H1 (cell line): ENCODE measurements around the gene RTCB. TPM values are rescaled to one million over a fixed set of nuclear protein-coding genes. Genes with fewer than 3 reads are reported as not detected.

Experiments
- BACH1 ChIP-seq: IDR thresholded peaks from 2 replicates; pipeline ENCODE4 v1.6.1; 2012; ENCODE audit warnings: low read length, improper control_type of control experiment
- BCL11A ChIP-seq, 2 experiments: IDR thresholded peaks; one replicate each; pipeline ENCODE4 v1.6.1; 2011; ENCODE audit warnings: low read depth in 2 of 2, low read length in 2 of 2, mild to moderate bottlenecking in 2 of 2
- EGR1 ChIP-seq: IDR thresholded peaks from 2 replicates; pipeline ENCODE4 v1.6.1; 2011; ENCODE audit warnings: low read depth, low read length, borderline replicate concordance
- FOSL1 ChIP-seq: IDR thresholded peaks from 2 replicates; pipeline ENCODE4 v1.6.1; 2011; ENCODE audit warnings: mild to moderate bottlenecking, low read depth, low read length, moderate library complexity; ENCODE audit not compliant: insufficient read depth
- HDAC2 ChIP-seq, 2 experiments: fragments of 300-600 bp in 1 of 2; sonication (generic) in 1 of 2; IDR thresholded peaks; 2 replicates each; pipeline ENCODE4 v1.6.1; 2011 to 2012; ENCODE audit warnings: low read depth in 2 of 2, low read length in 2 of 2, mild to moderate bottlenecking in 2 of 2, moderate library complexity in 2 of 2, borderline replicate concordance in 1 of 2, inconsistent platforms in 1 of 2
- NRF1 ChIP-seq: IDR thresholded peaks from 2 replicates; pipeline ENCODE4 v1.6.1; 2011; ENCODE audit warnings: mild to moderate bottlenecking, low read depth, low read length, improper control_type of control experiment
- POLR2AphosphoS5 ChIP-seq: IDR thresholded peaks from 2 replicates; pipeline ENCODE4 v1.6.1; 2011; ENCODE audit warnings: low read depth, low read length
- RAD21 ChIP-seq, 2 experiments: IDR thresholded peaks in 1 of 2; conservative IDR thresholded peaks in 1 of 2; 2 replicates each; pipeline ENCODE4 v1.6.1; 2011; ENCODE audit warnings: low read depth in 2 of 2, low read length in 2 of 2, improper control_type of control experiment in 1 of 2, inconsistent platforms in 1 of 2, mild to moderate bottlenecking in 1 of 2, moderate library complexity in 1 of 2
- RFX5 ChIP-seq: IDR thresholded peaks from 2 replicates; pipeline ENCODE4 v1.6.1; 2011; ENCODE audit warnings: low read depth, low read length, improper control_type of control experiment, borderline replicate concordance
- RNF2 ChIP-seq: fragments of 200-900, 300-1000 bp; sonication (generic); IDR thresholded peaks from 2 replicates; pipeline ENCODE4 v1.7.1; 2016; ENCODE audit warnings: borderline replicate concordance, low read depth, mild to moderate bottlenecking, antibody characterized with exemption, low read length; ENCODE audit not compliant: poor library complexity, severe bottlenecking; ENCODE audit errors: missing control alignments
- RXRA ChIP-seq: IDR thresholded peaks from 2 replicates; pipeline ENCODE4 v1.6.1; 2011; ENCODE audit warnings: low read depth, mild to moderate bottlenecking, low read length, moderate library complexity; ENCODE audit not compliant: insufficient read depth
- TBP ChIP-seq: IDR thresholded peaks from 2 replicates; pipeline ENCODE4 v1.6.1; 2011; ENCODE audit warnings: low read depth, low read length, improper control_type of control experiment
- TCF12 ChIP-seq: IDR thresholded peaks from 2 replicates; pipeline ENCODE4 v1.6.1; 2011; ENCODE audit warnings: low read depth, mild to moderate bottlenecking, low read length
- YY1 ChIP-seq: IDR thresholded peaks from 2 replicates; pipeline ENCODE4 v1.6.1; 2011; ENCODE audit warnings: low read depth, mild to moderate bottlenecking, low read length
- polyA plus RNA-seq, 7 experiments: library from polyadenylated mRNA; depleted of rRNA in 3 of 7; stranded (reverse) in 5 of 7; unstranded in 2 of 7; fragments of >200 nt in 5 of 7; fragments of 200-250 nt in 2 of 7; gene quantifications; 1 replicate in 5 of 7; 2 replicates in 1 of 7; 4 replicates in 1 of 7; pipeline versions ENCODE4 v1.2.1 to v1.2.3, GENCODE V29; 2011 to 2013; ENCODE audit warnings: missing spikeins in 2 of 7, mixed read lengths in 2 of 7
- total RNA-seq: library from RNA; stranded (reverse); fragmentation: NEBNext Ultra II Directional; extraction: Animal tissue kit (Norgen Biotek cat#: 25700); gene quantifications from 2 replicates; pipeline ENCODE4 v1.2.1, GENCODE V29; 2021

RTCB gene
- total and polyA plus RNA-seq, 2 of the 8 experiments (the other 6 are each of a cell fraction or from before 2014, with no cell fraction given), result 104 to 114 TPM

GRCh38 chr22:32339190-32340012 is 72.6 kb downstream of the RTCB start (continued):
- TF ChIP-seq POLR2AphosphoS5 (no peak), RXRA (no peak), RFX5 (no peak), RAD21 (IDR thresholded peaks at IDR 0.05 in 1 of 2, conservative IDR thresholded peaks at IDR 0.05 in 1 of 2; ENCODE audit: low read depth in 2 of 2, low read length in 2 of 2) (peak in 1 of 2 experiments; percentile 31; a peak in 2 of 4 replicates), NRF1 (no peak), EGR1 (no peak), BACH1 (no peak), TCF12 (no peak), RNF2 (no peak), TBP (no peak), FOSL1 (no peak), YY1 (no peak), BCL11A (IDR thresholded peaks at IDR 0.05; ENCODE audit: low read depth in 2 of 2, low read length in 2 of 2) (no peak), HDAC2 (IDR thresholded peaks at IDR 0.05; ENCODE audit: borderline replicate concordance in 1 of 2, low read depth in 2 of 2, low read length in 2 of 2) (peak in 1 of 2 experiments; percentile 76; a peak in 1 of 4 replicates)
- TF ChIP-seq, all 59 proteins: peak for 4
